ENCODE results near the gene MCCD1.

GRCh38 chr6:31558631-31559500 lies 30.1 kb downstream of the MCCD1 start:
- TF ChIP-seq, protein P1, sequence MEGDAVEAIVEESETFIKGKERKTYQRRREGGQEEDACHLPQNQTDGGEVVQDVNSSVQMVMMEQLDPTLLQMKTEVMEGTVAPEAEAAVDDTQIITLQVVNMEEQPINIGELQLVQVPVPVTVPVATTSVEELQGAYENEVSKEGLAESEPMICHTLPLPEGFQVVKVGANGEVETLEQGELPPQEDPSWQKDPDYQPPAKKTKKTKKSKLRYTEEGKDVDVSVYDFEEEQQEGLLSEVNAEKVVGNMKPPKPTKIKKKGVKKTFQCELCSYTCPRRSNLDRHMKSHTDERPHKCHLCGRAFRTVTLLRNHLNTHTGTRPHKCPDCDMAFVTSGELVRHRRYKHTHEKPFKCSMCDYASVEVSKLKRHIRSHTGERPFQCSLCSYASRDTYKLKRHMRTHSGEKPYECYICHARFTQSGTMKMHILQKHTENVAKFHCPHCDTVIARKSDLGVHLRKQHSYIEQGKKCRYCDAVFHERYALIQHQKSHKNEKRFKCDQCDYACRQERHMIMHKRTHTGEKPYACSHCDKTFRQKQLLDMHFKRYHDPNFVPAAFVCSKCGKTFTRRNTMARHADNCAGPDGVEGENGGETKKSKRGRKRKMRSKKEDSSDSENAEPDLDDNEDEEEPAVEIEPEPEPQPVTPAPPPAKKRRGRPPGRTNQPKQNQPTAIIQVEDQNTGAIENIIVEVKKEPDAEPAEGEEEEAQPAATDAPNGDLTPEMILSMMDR (IDR thresholded peaks at IDR 0.05; ENCODE audit: low read depth, low read length): no peak
- TF ChIP-seq EZH2phosphoT487 (IDR thresholded peaks at IDR 0.05; ENCODE audit: low read depth): no peak
